SK-N-SH (cell line): ENCODE data around the gene C12orf57.

Experiments
- CTCF ChIP-seq: fragments of 200-600 bp; sonication (generic); IDR thresholded peaks from 2 replicates; pipeline ENCODE4 v1.6.1; 2017; ENCODE audit warnings: antibody characterized with exemption, mild to moderate bottlenecking, moderate library complexity
- EP300 ChIP-seq, 2 experiments: IDR thresholded peaks; 2 replicates each; pipeline versions ENCODE4 v1.4.0 to v1.6.1; 2012; ENCODE audit warnings: borderline replicate concordance in 1 of 2, low read depth in 1 of 2, low read length in 1 of 2
- JUND ChIP-seq: IDR thresholded peaks from 2 replicates; pipeline ENCODE4 v1.4.0; 2012
- RCOR1 ChIP-seq: fragments of 150-350 bp; IDR thresholded peaks from 2 replicates; pipeline ENCODE4 v1.6.1; 2017; ENCODE audit warnings: antibody characterized with exemption, low read length
- RFX5 ChIP-seq: IDR thresholded peaks from 2 replicates; pipeline ENCODE4 v1.6.1; 2012; ENCODE audit warnings: mild to moderate bottlenecking, improper control_type of control experiment, low read length
- SMC3 ChIP-seq: IDR thresholded peaks from 2 replicates; pipeline ENCODE4 v1.6.1; 2012; ENCODE audit warnings: low read depth, low read length, improper control_type of control experiment
- TAF1 ChIP-seq: IDR thresholded peaks from 2 replicates; pipeline ENCODE4 v1.6.1; 2012; ENCODE audit warnings: low read depth, mild to moderate bottlenecking, low read length, moderate library complexity, borderline replicate concordance
- USF2 ChIP-seq: fragments of 150-350 bp; IDR thresholded peaks from 2 replicates; pipeline ENCODE4 v1.6.1; 2017; ENCODE audit warnings: antibody characterized with exemption, low read length, low read depth, borderline replicate concordance

GRCh38 chr12:6957151-6957701, 13.4 kb downstream of the C12orf57 start:
- TF ChIP-seq CTCF (no peak), JUND (no peak), TAF1 (no peak), RCOR1 (no peak), RFX5 (no peak), EP300 (IDR thresholded peaks at IDR 0.05; ENCODE audit: borderline replicate concordance in 1 of 2, low read depth in 1 of 2, low read length in 1 of 2) (no peak), SMC3 (no peak), USF2 (no peak)
